Peyer's patch (tissue), 4 donors: ENCODE results near the gene BEGAIN. TPM values are rescaled to one million over a fixed set of nuclear protein-coding genes. Genes with fewer than 3 reads are reported as not detected.
A peak's percentile ranks its signal among the peaks of the same experiment; 100 is the strongest.

Experiments used
- DNase-seq, 3 donors: peaks; one replicate each; pipeline ENCODE4 v3.0.0-alpha.2; 2017 to 2019
- H3K27ac ChIP-seq, 4 donors: fragments of 200-600 bp; sonication (generic); one replicate each; pipeline ENCODE4 v1.5.1; 2016 to 2019
- H3K27me3 ChIP-seq, 2 donors: fragments of 200-600 bp; sonication (generic); one replicate each; pipeline ENCODE4 v1.5.1; 2019
- H3K36me3 ChIP-seq, 3 donors: fragments of 200-600 bp; sonication (generic); one replicate each; pipeline ENCODE4 v1.5.1; 2016 to 2019
- H3K4me1 ChIP-seq, 4 donors: fragments of 200-600 bp; sonication (generic); one replicate each; pipeline ENCODE4 v1.5.1; 2016 to 2019
- H3K4me3 ChIP-seq, 4 donors: fragments of 200-600 bp; sonication (generic); 1 replicate in 3 of 4; 2 replicates in 1 of 4; pipeline ENCODE4 v1.5.1; 2016 to 2019; ENCODE audit warnings: mild to moderate bottlenecking in 1 of 4
- H3K9me3 ChIP-seq, 4 donors: fragments of 200-600 bp; sonication (generic); one replicate each; pipeline ENCODE4 v1.5.1; 2016 to 2019; ENCODE audit warnings: mild to moderate bottlenecking in 1 of 4
- CTCF ChIP-seq, 6 experiments: fragments of 450-650 bp in 4 of 6; fragments of 200-600 bp in 2 of 6; sonication (generic) in 1 of 6; IDR thresholded peaks; one replicate each; pipeline ENCODE4 v1.5.1; 2017 to 2019; ENCODE audit warnings: antibody characterized with exemption in 6 of 6, mild to moderate bottlenecking in 3 of 6, moderate library complexity in 1 of 6
- POLR2A ChIP-seq, 2 donors: fragments of 450-650 bp; IDR thresholded peaks; one replicate each; pipeline ENCODE4 v1.5.1; 2017; ENCODE audit warnings: antibody characterized with exemption in 2 of 2, mild to moderate bottlenecking in 2 of 2, moderate library complexity in 2 of 2
- total RNA-seq, 4 donors: library from RNA; depleted of rRNA; stranded (reverse); fragments of >200 nt; gene quantifications; one replicate each; pipeline ENCODE4 v1.1.0, GENCODE V29; 2016

BEGAIN gene
- total RNA-seq, 4 donors from 2014 or later: 1.6 to 31.8 (median 6.6) TPM; not detected in 1

- H3K9me3 ChIP-seq: peaks cover 0 to 11% (median 0%) of the 10 kb centered on the region in 4 donors
- no peak overlapping the region for H3K4me3 ChIP-seq
- no peaks in the 10 kb centered on the region for H3K36me3 ChIP-seq
- DNase-seq: peak in 1 of 3 donors; percentile 30
- H3K4me1 ChIP-seq: peaks cover 0 to 3% (median 0%) of the 10 kb centered on the region in 4 donors
- no peak overlapping the region for H3K27ac ChIP-seq
- no peak for TF ChIP-seq CTCF (IDR thresholded peaks at IDR 0.05)
- TF ChIP-seq POLR2A (IDR thresholded peaks at IDR 0.05): no peak
- H3K27me3 ChIP-seq: no peaks in the 10 kb centered on the region
Measured at GRCh38 chr14:100581228-100582145, 5.7 kb downstream of the BEGAIN start.

- Histone ChIP-seq H3K4me3 (no peak overlapping the region), H3K36me3 (no peaks in the 10 kb centered on the region), H3K4me1 (no peaks in the 10 kb centered on the region), H3K27ac (no peak overlapping the region), H3K27me3 (no peaks in the 10 kb centered on the region), H3K9me3 (peaks cover 0 to 11% (median 0%) of the 10 kb centered on the region in 4 donors)
- TF ChIP-seq POLR2A (IDR thresholded peaks at IDR 0.05) (no peak), CTCF (IDR thresholded peaks at IDR 0.05) (no peak)
- DNase-seq: peak in 2 of 3 donors; percentile 17 to 24
Measured at GRCh38 chr14:100580316-100581227, 6.6 kb downstream of the BEGAIN start.

- TF ChIP-seq POLR2A (IDR thresholded peaks at IDR 0.05) (no peak), CTCF (IDR thresholded peaks at IDR 0.05) (no peak)
- Histone ChIP-seq H3K4me1 (no peaks in the 10 kb centered on the region), H3K9me3 (peaks cover 0 to 11% (median 0%) of the 10 kb centered on the region in 4 donors), H3K27me3 (no peaks in the 10 kb centered on the region), H3K36me3 (no peaks in the 10 kb centered on the region), H3K27ac (no peak overlapping the region), H3K4me3 (no peak overlapping the region)
- DNase-seq: no peak
Measured at GRCh38 chr14:100578552-100578951, 8.7 kb downstream of the BEGAIN start.

- H3K9me3 ChIP-seq: peaks cover 0 to 11% (median 0%) of the 10 kb centered on the region in 4 donors
- no peaks in the 10 kb centered on the region for H3K4me1 ChIP-seq
- H3K36me3 ChIP-seq: no peaks in the 10 kb centered on the region
- TF ChIP-seq CTCF (IDR thresholded peaks at IDR 0.05) (no peak), POLR2A (IDR thresholded peaks at IDR 0.05) (no peak)
- peak in 2 of 3 donors; percentile 34 to 38 for DNase-seq
- H3K4me3 ChIP-seq: no peak overlapping the region
- H3K27me3 ChIP-seq: no peaks in the 10 kb centered on the region
- H3K27ac ChIP-seq: no peak overlapping the region
Measured at GRCh38 chr14:100577986-100578431, 9.2 kb downstream of the BEGAIN start.

GRCh38 chr14:100577321-100577985 lies 9.8 kb downstream of the BEGAIN start:
- Histone ChIP-seq H3K9me3 (peaks cover 0 to 11% (median 0%) of the 10 kb centered on the region in 4 donors), H3K4me1 (no peaks in the 10 kb centered on the region), H3K27me3 (no peaks in the 10 kb centered on the region), H3K4me3 (no peak overlapping the region), H3K36me3 (no peaks in the 10 kb centered on the region), H3K27ac (no peak overlapping the region)
- TF ChIP-seq POLR2A (IDR thresholded peaks at IDR 0.05): no peak
- no peak for TF ChIP-seq CTCF (IDR thresholded peaks at IDR 0.05)
- peak in 2 of 3 donors; percentile 34 to 42 for DNase-seq
